Keratinocyte (primary cell): Measurements from ENCODE around the gene GOPC. TPM values are rescaled to one million over a fixed set of nuclear protein-coding genes. Genes with fewer than 3 reads are reported as not detected.

Source experiments
- DNase-seq: peaks from one replicate; pipeline ENCODE4 v3.0.0-alpha.2; 2011; ENCODE audit warnings: low read depth, missing footprints, low spot score
- FAIRE-seq: peaks from 2 replicates; lab custom pipeline; 2011; peaks lifted over from hg19 to GRCh38; lab: Jason Lieb, UNC
- H2AFZ ChIP-seq: 2 replicates; pipeline ENCODE4 v1.6.0; 2012; ENCODE audit warnings: low read length, control low read depth, inconsistent platforms; ENCODE audit not compliant: control insufficient read depth
- H3K27ac ChIP-seq: 2 replicates; pipeline ENCODE4 v1.5.1; 2011; ENCODE audit warnings: low read length; ENCODE audit not compliant: control insufficient read depth, insufficient read depth
- H3K27me3 ChIP-seq: 3 replicates; pipeline ENCODE4 v1.6.0; 2011; ENCODE audit warnings: low read length; ENCODE audit not compliant: control insufficient read depth, insufficient read depth; ENCODE audit errors: extremely low read depth
- H3K36me3 ChIP-seq, 2 experiments: 2 replicates in 1 of 2; 3 replicates in 1 of 2; pipeline ENCODE4 v1.5.1; 2011; ENCODE audit warnings: low read length in 2 of 2, mild to moderate bottlenecking in 1 of 2; ENCODE audit not compliant: control insufficient read depth in 2 of 2, insufficient read depth in 2 of 2; ENCODE audit errors: extremely low read depth in 1 of 2
- H3K4me1 ChIP-seq: 3 replicates; pipeline ENCODE4 v1.5.1; 2011; ENCODE audit warnings: low read length; ENCODE audit not compliant: control insufficient read depth, insufficient read depth; ENCODE audit errors: extremely low read depth
- H3K4me2 ChIP-seq: 3 replicates; pipeline ENCODE4 v1.6.0; 2011; ENCODE audit warnings: low read depth, low read length; ENCODE audit not compliant: control insufficient read depth, insufficient read depth; ENCODE audit errors: extremely low read depth
- H3K4me3 ChIP-seq, 3 experiments: fragments of 200-600 bp in 1 of 3; sonication (generic) in 1 of 3; 2 replicates in 2 of 3; 3 replicates in 1 of 3; pipeline ENCODE4 v1.5.1; 2011 to 2016; ENCODE audit warnings: low read length in 3 of 3, mild to moderate bottlenecking in 3 of 3, control low read depth in 2 of 3, inconsistent platforms in 1 of 3, low read depth in 1 of 3, mixed read lengths in 1 of 3, mixed run types in 1 of 3, moderate library complexity in 1 of 3; ENCODE audit not compliant: control insufficient read depth in 2 of 3, insufficient read depth in 2 of 3; ENCODE audit errors: extremely low read depth in 1 of 3
- H3K79me2 ChIP-seq: 2 replicates; pipeline ENCODE4 v1.6.0; 2012; ENCODE audit warnings: low read length; ENCODE audit not compliant: control insufficient read depth, insufficient read depth
- H3K9ac ChIP-seq: 3 replicates; pipeline ENCODE4 v1.6.0; 2011; ENCODE audit warnings: low read length; ENCODE audit not compliant: control insufficient read depth, insufficient read depth; ENCODE audit errors: extremely low read depth
- H3K9me1 ChIP-seq: 3 replicates; pipeline ENCODE4 v1.6.0; 2011; ENCODE audit warnings: low read length; ENCODE audit not compliant: control insufficient read depth, insufficient read depth; ENCODE audit errors: extremely low read depth
- H3K9me3 ChIP-seq: 2 replicates; pipeline ENCODE4 v1.5.1; 2012; ENCODE audit warnings: low read depth, low read length; ENCODE audit not compliant: control insufficient read depth
- H4K20me1 ChIP-seq: 3 replicates; pipeline ENCODE4 v1.6.0; 2011; ENCODE audit warnings: low read length; ENCODE audit not compliant: control insufficient read depth, insufficient read depth; ENCODE audit errors: extremely low read depth
- EZH2 ChIP-seq: IDR thresholded peaks from one replicate; pipeline ENCODE4 v1.6.1; 2012; ENCODE audit warnings: inconsistent platforms, mild to moderate bottlenecking, low read length, moderate library complexity
- dilution Hi-C: fragments of 300-500 bp; cut with MboI; formaldehyde crosslinking; loops from one replicate; pipeline ENCODE4 v1.7.0; 2020; ENCODE audit warnings: low sequenced_read_pairs; ENCODE audit not compliant: extremely low pct_ligation_motif_present
- polyA plus RNA-seq, 5 experiments: library from polyadenylated mRNA; depleted of rRNA in 3 of 5; stranded (reverse) in 3 of 5; stranded (forward) in 1 of 5; unstranded in 1 of 5; fragments of >200 nt; gene quantifications; 1 replicate in 1 of 5; 2 replicates in 3 of 5; 3 replicates in 1 of 5; pipeline versions ENCODE4 v1.2.1 to v1.2.3, GENCODE V29; 2011 to 2012; ENCODE audit warnings: missing spikeins in 2 of 5, low read depth in 1 of 5, low replicate concordance in 1 of 5
- TF ChIP-seq, protein P1 (sequence below), 3 experiments: IDR thresholded peaks in 1 of 3; conservative IDR thresholded peaks in 1 of 3; optimal IDR thresholded peaks in 1 of 3; 2 replicates in 2 of 3; 3 replicates in 1 of 3; pipeline versions ENCODE3 to v1.5.1; 2011; ENCODE audit warnings: low read length in 3 of 3, mild to moderate bottlenecking in 3 of 3, moderate library complexity in 2 of 3, control low read depth in 1 of 3, inconsistent platforms in 1 of 3; ENCODE audit not compliant: insufficient read depth in 2 of 3; ENCODE audit errors: extremely low read depth in 1 of 3

The GOPC gene
- polyA plus RNA-seq, 1 donor (not counting 4 experiments of a cell fraction or from before 2014, with no cell fraction given): 33.9 TPM

DNA sequence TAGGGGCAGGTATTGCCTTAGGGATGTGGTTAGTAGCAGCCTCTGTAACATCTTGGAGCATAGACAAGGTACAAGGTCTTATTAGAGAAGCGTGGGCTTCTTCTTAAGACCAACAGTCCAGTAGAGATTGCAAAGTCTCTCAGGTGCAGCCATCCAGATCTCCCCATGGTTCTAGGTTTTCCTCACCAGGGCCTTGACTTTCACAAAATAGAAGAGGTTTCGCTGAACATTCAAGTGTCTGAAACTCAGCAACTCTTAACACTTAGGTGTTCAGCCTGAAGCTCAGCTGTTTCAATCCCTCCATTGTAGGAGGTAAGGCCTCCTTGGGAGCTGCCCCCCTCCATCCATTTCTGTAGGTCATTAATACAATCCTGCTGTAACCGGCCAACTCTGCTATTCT, 44.4 kb downstream of the GOPC start:
- Histone ChIP-seq H3K9ac (no peak overlapping the region), H3K27me3 (no peaks in the 10 kb centered on the region), H3K4me1 (peaks cover 18% of the 10 kb centered on the region), H3K4me3 (no peak overlapping the region), H3K36me3 (peaks cover 0 to 3% of the 10 kb centered on the region in 2 experiments), H3K9me3 (no peaks in the 10 kb centered on the region), H3K79me2 (no peaks in the 10 kb centered on the region), H4K20me1 (no peaks in the 10 kb centered on the region), H3K27ac (no peak overlapping the region), H3K4me2 (no peak overlapping the region), H3K9me1 (no peaks in the 10 kb centered on the region), H2AFZ (no peak overlapping the region)
- FAIRE-seq (no peak), DNase-seq (no peak)
- dilution Hi-C loops: no loop called here
- no peak for TF ChIP-seq EZH2
- TF ChIP-seq, protein P1, sequence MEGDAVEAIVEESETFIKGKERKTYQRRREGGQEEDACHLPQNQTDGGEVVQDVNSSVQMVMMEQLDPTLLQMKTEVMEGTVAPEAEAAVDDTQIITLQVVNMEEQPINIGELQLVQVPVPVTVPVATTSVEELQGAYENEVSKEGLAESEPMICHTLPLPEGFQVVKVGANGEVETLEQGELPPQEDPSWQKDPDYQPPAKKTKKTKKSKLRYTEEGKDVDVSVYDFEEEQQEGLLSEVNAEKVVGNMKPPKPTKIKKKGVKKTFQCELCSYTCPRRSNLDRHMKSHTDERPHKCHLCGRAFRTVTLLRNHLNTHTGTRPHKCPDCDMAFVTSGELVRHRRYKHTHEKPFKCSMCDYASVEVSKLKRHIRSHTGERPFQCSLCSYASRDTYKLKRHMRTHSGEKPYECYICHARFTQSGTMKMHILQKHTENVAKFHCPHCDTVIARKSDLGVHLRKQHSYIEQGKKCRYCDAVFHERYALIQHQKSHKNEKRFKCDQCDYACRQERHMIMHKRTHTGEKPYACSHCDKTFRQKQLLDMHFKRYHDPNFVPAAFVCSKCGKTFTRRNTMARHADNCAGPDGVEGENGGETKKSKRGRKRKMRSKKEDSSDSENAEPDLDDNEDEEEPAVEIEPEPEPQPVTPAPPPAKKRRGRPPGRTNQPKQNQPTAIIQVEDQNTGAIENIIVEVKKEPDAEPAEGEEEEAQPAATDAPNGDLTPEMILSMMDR (optimal IDR thresholded peaks at IDR 0.05 in 1 of 3, IDR thresholded peaks at IDR 0.05 in 1 of 3, conservative IDR thresholded peaks at IDR 0.05 in 1 of 3; ENCODE audit: extremely low read depth in 1 of 3, insufficient read depth in 2 of 3, low read length in 3 of 3): no peak

DNA sequence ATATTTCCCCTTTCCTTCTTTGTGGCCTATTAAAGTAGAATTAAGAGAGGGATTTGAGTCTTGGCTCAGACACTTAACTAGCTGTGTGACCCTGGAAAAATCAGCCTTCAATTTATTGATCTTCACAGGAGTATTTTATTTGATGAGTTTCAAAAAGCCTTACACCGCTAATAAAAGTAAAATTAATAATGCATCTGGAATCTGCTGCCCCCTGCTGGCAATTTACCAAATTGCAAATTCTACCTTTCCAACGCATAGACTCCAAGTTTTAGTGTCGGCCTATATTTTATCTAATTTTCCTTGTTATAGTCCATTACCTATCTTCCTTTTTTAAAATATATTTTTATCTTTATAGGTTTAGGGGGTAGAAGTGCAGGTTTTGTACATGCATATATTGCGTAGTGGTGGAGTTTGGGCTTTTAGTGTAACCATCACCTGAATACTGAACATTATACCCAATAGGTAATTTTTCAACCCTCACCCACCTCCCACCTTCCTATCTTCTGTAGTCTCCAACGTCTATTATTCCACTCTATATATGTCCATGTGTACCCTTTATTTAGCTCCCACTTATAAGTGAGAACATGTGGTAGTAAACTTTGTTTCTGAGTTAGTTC, 46.3 kb downstream of the GOPC start:
- Histone ChIP-seq H2AFZ (no peak overlapping the region), H3K9me3 (no peaks in the 10 kb centered on the region), H3K9me1 (no peaks in the 10 kb centered on the region), H3K79me2 (no peaks in the 10 kb centered on the region), H3K27me3 (no peaks in the 10 kb centered on the region), H3K36me3 (no peaks in the 10 kb centered on the region), H3K4me1 (peaks cover 18% of the 10 kb centered on the region), H3K4me3 (no peak overlapping the region), H4K20me1 (no peaks in the 10 kb centered on the region), H3K27ac (no peak overlapping the region), H3K4me2 (peak overlapping the region; percentile 23), H3K9ac (no peak overlapping the region)
- no peak for TF ChIP-seq EZH2
- TF ChIP-seq, protein P1 (optimal IDR thresholded peaks at IDR 0.05 in 1 of 3, IDR thresholded peaks at IDR 0.05 in 1 of 3, conservative IDR thresholded peaks at IDR 0.05 in 1 of 3; ENCODE audit: extremely low read depth in 1 of 3, insufficient read depth in 2 of 3, low read length in 3 of 3): peak; percentile 24 to 64 (median 49)
- no peak for DNase-seq
- dilution Hi-C loops: no loop called here
- no peak for FAIRE-seq
